H1 (cell line): ENCODE data around the gene STARD8. TPM values are rescaled to one million over a fixed set of nuclear protein-coding genes. Genes with fewer than 3 reads are reported as not detected.

Experiments used
- CTCF ChIA-PET: fragments of 300-600 bp; sonication (Branson Sonifier 250); formaldehyde crosslinking; loops from one replicate; lab custom pipeline; 2021; ENCODE audit not compliant: partially characterized antibody; lab: Charles Lee
- POLR2A ChIA-PET: fragments of 300-600 bp; sonication (Branson Sonifier 250); formaldehyde crosslinking; loops from one replicate; lab custom pipeline; 2021; ENCODE audit warnings: inconsistent platforms; ENCODE audit not compliant: partially characterized antibody; lab: Charles Lee
- DNase-seq, 2 experiments: peaks; one replicate each; pipeline versions ENCODE4 v3.0.0 to v3.0.0-alpha.2; 2010 to 2022; ENCODE audit warnings: low spot score in 2 of 2, low read depth in 1 of 2, mixed read lengths in 1 of 2
- FAIRE-seq: peaks from 2 replicates; lab custom pipeline; 2011; peaks lifted over from hg19 to GRCh38; lab: Jason Lieb, UNC
- H2AFZ ChIP-seq: 2 replicates; pipeline ENCODE4 v1.8.1; 2012; ENCODE audit warnings: low read length, inconsistent platforms
- H2AK5ac ChIP-seq: 2 replicates; pipeline ENCODE4 v1.6.1; 2013; ENCODE audit warnings: low read depth, low read length
- H2BK120ac ChIP-seq: replicated peaks from 2 replicates; pipeline ENCODE3; 2013; ENCODE audit warnings: low read depth, low read length, inconsistent platforms
- H2BK12ac ChIP-seq: 2 replicates; pipeline ENCODE4 v1.6.1; 2013; ENCODE audit warnings: low read depth, low read length
- H2BK15ac ChIP-seq: 2 replicates; pipeline ENCODE4 v1.6.1; 2013; ENCODE audit warnings: low read length
- H2BK20ac ChIP-seq: 2 replicates; pipeline ENCODE4 v1.6.1; 2013; ENCODE audit warnings: low read length
- H2BK5ac ChIP-seq: 2 replicates; pipeline ENCODE4 v1.6.1; 2013; ENCODE audit warnings: low read depth, low read length
- H3K14ac ChIP-seq: 2 replicates; pipeline ENCODE4 v1.6.1; 2013; ENCODE audit warnings: inconsistent platforms; ENCODE audit not compliant: insufficient read length
- H3K18ac ChIP-seq: 2 replicates; pipeline ENCODE4 v1.6.1; 2013; ENCODE audit warnings: low read length; ENCODE audit errors: extremely low read depth
- H3K23ac ChIP-seq: 2 replicates; pipeline ENCODE4 v1.6.1; 2013; ENCODE audit warnings: inconsistent platforms; ENCODE audit not compliant: insufficient read length
- H3K23me2 ChIP-seq: 2 replicates; pipeline ENCODE4 v1.6.1; 2013; ENCODE audit warnings: low read depth, low read length
- H3K27ac ChIP-seq: 2 replicates; pipeline ENCODE4 v1.6.1; 2011; ENCODE audit warnings: low read depth, low read length, inconsistent platforms
- H3K27me3 ChIP-seq, 4 experiments: replicated peaks in 1 of 4; 1 replicate in 1 of 4; 2 replicates in 3 of 4; pipeline versions ENCODE4 v1.6.1 to v1.8.1; 2011 to 2013; ENCODE audit warnings: low read length in 3 of 4, mild to moderate bottlenecking in 3 of 4, inconsistent platforms in 2 of 4, mixed read lengths in 2 of 4, moderate library complexity in 1 of 4; ENCODE audit not compliant: control insufficient read depth in 3 of 4, insufficient read depth in 3 of 4; ENCODE audit errors: extremely low read depth in 1 of 4
- H3K36me3 ChIP-seq, 4 experiments: 2 replicates each; pipeline versions ENCODE4 v1.6.1 to v1.8.1; 2011 to 2013; ENCODE audit warnings: mild to moderate bottlenecking in 4 of 4, low read length in 3 of 4, moderate library complexity in 2 of 4, control low read depth in 1 of 4, inconsistent platforms in 1 of 4; ENCODE audit not compliant: insufficient read depth in 4 of 4, control insufficient read depth in 2 of 4
- H3K4ac ChIP-seq: replicated peaks from 2 replicates; pipeline ENCODE3; 2013; ENCODE audit warnings: low read length, low read depth, mixed read lengths, inconsistent platforms; ENCODE audit not compliant: insufficient read length
- H3K4me1 ChIP-seq, 4 experiments: replicated peaks in 1 of 4; 1 replicate in 1 of 4; 2 replicates in 3 of 4; pipeline versions ENCODE4 v1.6.1 to v1.8.1; 2011 to 2013; ENCODE audit warnings: low read length in 3 of 4, inconsistent platforms in 2 of 4, mixed read lengths in 1 of 4; ENCODE audit not compliant: insufficient read depth in 4 of 4, control insufficient read depth in 3 of 4
- H3K4me2 ChIP-seq, 2 experiments: 2 replicates each; pipeline versions ENCODE4 v1.6.1 to v1.8.1; 2011 to 2013; ENCODE audit warnings: low read depth in 2 of 2, low read length in 2 of 2, control low read depth in 1 of 2, inconsistent platforms in 1 of 2, mild to moderate bottlenecking in 1 of 2; ENCODE audit not compliant: insufficient read depth in 1 of 2
- H3K4me3 ChIP-seq, 4 experiments: fragments of 200-600, 300-600 bp in 1 of 4; sonication (generic), shearing (Covaris generic), sonication (Bioruptor Twin) in 1 of 4; 2 replicates each; pipeline versions ENCODE4 v1.5.1 to v1.8.1; 2011 to 2016; ENCODE audit warnings: low read length in 4 of 4, low read depth in 3 of 4, control low read depth in 2 of 4, inconsistent platforms in 2 of 4, mild to moderate bottlenecking in 2 of 4, mixed read lengths in 1 of 4, moderate library complexity in 1 of 4; ENCODE audit not compliant: insufficient read depth in 2 of 4; ENCODE audit errors: extremely low read depth in 1 of 4
- H3K56ac ChIP-seq: replicated peaks from 2 replicates; pipeline ENCODE3; 2013; ENCODE audit warnings: low read depth, mild to moderate bottlenecking, mixed read lengths, low read length, inconsistent platforms; ENCODE audit not compliant: insufficient read length
- H3K79me1 ChIP-seq: 2 replicates; pipeline ENCODE4 v1.6.1; 2013; ENCODE audit warnings: low read depth, low read length, control low read depth
- H3K79me2 ChIP-seq, 2 experiments: 2 replicates each; pipeline versions ENCODE4 v1.6.1 to v1.8.1; 2012 to 2013; ENCODE audit warnings: low read length in 2 of 2, mild to moderate bottlenecking in 2 of 2, inconsistent platforms in 1 of 2; ENCODE audit not compliant: insufficient read depth in 2 of 2, control insufficient read depth in 1 of 2
- H3K9ac ChIP-seq, 4 experiments: replicated peaks in 1 of 4; 1 replicate in 1 of 4; 2 replicates in 3 of 4; pipeline versions ENCODE4 v1.6.1 to v1.8.1; 2011 to 2013; ENCODE audit warnings: low read depth in 3 of 4, low read length in 3 of 4, control low read depth in 2 of 4, mild to moderate bottlenecking in 2 of 4, moderate library complexity in 2 of 4, inconsistent platforms in 1 of 4; ENCODE audit errors: extremely low read depth in 1 of 4
- H3K9me3 ChIP-seq, 2 experiments: 2 replicates each; pipeline versions ENCODE4 v1.6.1 to v1.8.1; 2012 to 2013; ENCODE audit warnings: mild to moderate bottlenecking in 2 of 2, moderate library complexity in 2 of 2, control low read depth in 1 of 2, inconsistent platforms in 1 of 2, low read depth in 1 of 2, low read length in 1 of 2, mixed read lengths in 1 of 2; ENCODE audit not compliant: insufficient read depth in 2 of 2
- H4K20me1 ChIP-seq, 2 experiments: replicated peaks in 1 of 2; 2 replicates each; pipeline versions ENCODE3 to v1.8.1; 2011 to 2013; ENCODE audit warnings: inconsistent platforms in 2 of 2, low read length in 2 of 2, mild to moderate bottlenecking in 1 of 2; ENCODE audit not compliant: insufficient read depth in 2 of 2, control insufficient read depth in 1 of 2
- H4K5ac ChIP-seq: 2 replicates; pipeline ENCODE4 v1.6.1; 2013; ENCODE audit warnings: low read length, low read depth, mixed read lengths, inconsistent platforms; ENCODE audit not compliant: insufficient read length
- H4K8ac ChIP-seq: 2 replicates; pipeline ENCODE4 v1.8.0; 2013; ENCODE audit warnings: mild to moderate bottlenecking, moderate library complexity, low read length, inconsistent platforms; ENCODE audit not compliant: insufficient read depth; ENCODE audit errors: extremely low read depth
- H4K91ac ChIP-seq: replicated peaks from 2 replicates; pipeline ENCODE3; 2013; ENCODE audit warnings: low read length, mixed read lengths, inconsistent platforms; ENCODE audit not compliant: insufficient read length
- CBX8 ChIP-seq: fragments of 300-800, 300-1000 bp; sonication (generic); IDR thresholded peaks from 2 replicates; pipeline ENCODE4 v1.7.1; 2016; ENCODE audit warnings: low read depth, low read length, borderline replicate concordance
- CTCF ChIP-seq, 3 experiments: IDR thresholded peaks; 1 replicate in 2 of 3; 2 replicates in 1 of 3; pipeline versions ENCODE4 v1.5.1 to v1.6.1; 2011; ENCODE audit warnings: low read length in 3 of 3, mild to moderate bottlenecking in 3 of 3, inconsistent platforms in 2 of 3, low read depth in 1 of 3, moderate library complexity in 1 of 3; ENCODE audit not compliant: insufficient read depth in 1 of 3; ENCODE audit errors: control extremely low read depth in 1 of 3
- FOSL1 ChIP-seq: IDR thresholded peaks from 2 replicates; pipeline ENCODE4 v1.6.1; 2011; ENCODE audit warnings: mild to moderate bottlenecking, low read depth, low read length, moderate library complexity; ENCODE audit not compliant: insufficient read depth
- JUND ChIP-seq: IDR thresholded peaks from 2 replicates; pipeline ENCODE4 v1.6.1; 2011; ENCODE audit warnings: mild to moderate bottlenecking, improper control_type of control experiment, low read length
- MAFK ChIP-seq: IDR thresholded peaks from 2 replicates; pipeline ENCODE4 v1.6.1; 2012; ENCODE audit warnings: low read depth, mild to moderate bottlenecking, improper control_type of control experiment, low read length
- RAD21 ChIP-seq, 2 experiments: IDR thresholded peaks in 1 of 2; conservative IDR thresholded peaks in 1 of 2; 2 replicates each; pipeline ENCODE4 v1.6.1; 2011; ENCODE audit warnings: low read depth in 2 of 2, low read length in 2 of 2, improper control_type of control experiment in 1 of 2, inconsistent platforms in 1 of 2, mild to moderate bottlenecking in 1 of 2, moderate library complexity in 1 of 2
- WGBS, 2 experiments: shearing (Covaris generic) in 1 of 2; methylation state at CpG; one replicate each; pipeline versions ENCODE4 v1.1.6 to v1.1.7; 2013 to 2015; ENCODE audit warnings: low lambda C conversion rate in 2 of 2, mixed read lengths in 2 of 2, inconsistent platforms in 1 of 2, low coverage in 1 of 2, missing lambda C conversion rate in 1 of 2; ENCODE audit not compliant: insufficient replicate concordance in 2 of 2, insufficient coverage in 1 of 2, insufficient read length in 1 of 2; ENCODE audit errors: extremely low coverage in 1 of 2, missing lambda C conversion rate in 1 of 2; 5-methylcytosine and 5-hydroxymethylcytosine counted together
- polyA plus RNA-seq, 7 experiments: library from polyadenylated mRNA; depleted of rRNA in 3 of 7; stranded (reverse) in 5 of 7; unstranded in 2 of 7; fragments of >200 nt in 5 of 7; fragments of 200-250 nt in 2 of 7; gene quantifications; 1 replicate in 5 of 7; 2 replicates in 1 of 7; 4 replicates in 1 of 7; pipeline versions ENCODE4 v1.2.1 to v1.2.3, GENCODE V29; 2011 to 2013; ENCODE audit warnings: missing spikeins in 2 of 7, mixed read lengths in 2 of 7
- total RNA-seq: library from RNA; stranded (reverse); fragmentation: NEBNext Ultra II Directional; extraction: Animal tissue kit (Norgen Biotek cat#: 25700); gene quantifications from 2 replicates; pipeline ENCODE4 v1.2.1, GENCODE V29; 2021

Gene STARD8
- total and polyA plus RNA-seq, 2 of the 8 experiments (the other 6 are each of a cell fraction or from before 2014, with no cell fraction given) = 1.8 to 3.8 TPM

GRCh38 chrX:68732906-68733493 lies 85.5 kb downstream of the STARD8 start:
- TF ChIP-seq FOSL1 (no peak), JUND (no peak), RAD21 (IDR thresholded peaks at IDR 0.05 in 1 of 2, conservative IDR thresholded peaks at IDR 0.05 in 1 of 2; ENCODE audit: low read depth in 2 of 2, low read length in 2 of 2) (peak; percentile 87 to 88), CTCF (IDR thresholded peaks at IDR 0.05; ENCODE audit: control extremely low read depth in 1 of 3, insufficient read depth in 1 of 3, low read depth in 1 of 3, low read length in 3 of 3) (peak; percentile 76 to 81 (median 79)), CBX8 (no peak), MAFK (no peak)
- TF ChIP-seq, all 59 proteins: peak for 2
- Histone ChIP-seq H3K4me3 (no peak overlapping the region), H3K23me2 (no peaks in the 10 kb centered on the region), H4K91ac (no peak overlapping the region), H2BK12ac (no peak overlapping the region), H3K4me1 (no peaks in the 10 kb centered on the region), H2AFZ (peak overlapping the region; percentile 81; the same call in 1 of the 2 replicates), H3K27ac (no peak overlapping the region), H2BK120ac (no peak overlapping the region), H3K56ac (no peak overlapping the region), H3K9ac (no peak overlapping the region), H3K36me3 (no peaks in the 10 kb centered on the region), H3K9me3 (no peaks in the 10 kb centered on the region), H2BK15ac (no peak overlapping the region), H3K27me3 (no peaks in the 10 kb centered on the region), H3K23ac (no peak overlapping the region), H2BK20ac (no peak overlapping the region), H3K4me2 (no peak overlapping the region), H2BK5ac (no peak overlapping the region), H3K18ac (no peak overlapping the region), H4K5ac (no peak overlapping the region), H3K79me1 (no peaks in the 10 kb centered on the region), H3K79me2 (no peaks in the 10 kb centered on the region), H4K8ac (no peak overlapping the region), H4K20me1 (no peaks in the 10 kb centered on the region), H3K14ac (no peak overlapping the region), H2AK5ac (no peak overlapping the region), H3K4ac (no peak overlapping the region)
- ChIA-PET POLR2A (interaction anchor here (1.1 to 1.4 kb wide), 2 partner anchors 23 to 76 kb away, joined by 3 to 4 read pairs; no protein-coding TSS in a partner anchor), CTCF (interaction anchor here (0.6 to 7.8 kb wide), 17 partner anchors 9 to 657 kb away, joined by 3 to 94 read pairs (median 4); no protein-coding TSS in a partner anchor)
- peak; percentile 92 for FAIRE-seq
- peak; percentile 10 to 84 for DNase-seq
- 15% methylated on average over 4 of the region's 4 CpGs; no CpG with 5 or more reads in 1 of the 2 experiments for WGBS, 2 experiments
